Mammary epithelial cell (primary cell): ENCODE data around the gene SYT9.

Source experiments
- CTCF ChIP-seq, 2 donors: IDR thresholded peaks in 1 of 2; conservative IDR thresholded peaks in 1 of 2; 2 replicates each; pipeline ENCODE4 v1.5.1; 2011 to 2012; ENCODE audit warnings: inconsistent platforms in 2 of 2, low read length in 2 of 2, mild to moderate bottlenecking in 2 of 2, control low read depth in 1 of 2, low read depth in 1 of 2; ENCODE audit not compliant: insufficient read depth in 1 of 2; ENCODE audit errors: extremely low read depth in 1 of 2
- EZH2 ChIP-seq: IDR thresholded peaks from 2 replicates; pipeline ENCODE4 v1.6.1; 2012; ENCODE audit warnings: low read length, inconsistent platforms, borderline replicate concordance

- TF ChIP-seq CTCF (conservative IDR thresholded peaks at IDR 0.05 in 1 of 2, IDR thresholded peaks at IDR 0.05 in 1 of 2; ENCODE audit: extremely low read depth in 1 of 2, insufficient read depth in 1 of 2, low read depth in 1 of 2, low read length in 2 of 2) (no peak), EZH2 (no peak)
Observed at GRCh38 chr11:7512525-7513233, 261.0 kb downstream of the SYT9 start.
